Raji (cell line): ENCODE data around the gene CHRNB1.

Experiments used
- POLR2A ChIP-seq: IDR thresholded peaks from 2 replicates; pipeline ENCODE4 v1.6.1; 2011; ENCODE audit warnings: low read depth, low read length, control low read depth; ENCODE audit not compliant: insufficient read depth

Gene CHRNB1

GRCh38 chr17:7426203-7426863 is 18.5 kb upstream of the CHRNB1 start:
- TF ChIP-seq POLR2A, result no peak

- no peak for TF ChIP-seq POLR2A
Observed at GRCh38 chr17:7426896-7427489, 17.9 kb upstream of the CHRNB1 start.

- TF ChIP-seq POLR2A, result no peak
Observed at GRCh38 chr17:7427549-7427948, 17.3 kb upstream of the CHRNB1 start.

- TF ChIP-seq POLR2A, result no peak
Observed at GRCh38 chr17:7428557-7428956, 16.3 kb upstream of the CHRNB1 start, which contains the start of gene SPEM3. Gene SPEM3, plus strand, starts transcription at chr17:7428857. Its CDS starts 46 bp downstream, at chr17:7428903.

- TF ChIP-seq POLR2A, result no peak
Observed at GRCh38 chr17:7429722-7430121, 15.1 kb upstream of the CHRNB1 start.

GRCh38 chr17:7431231-7431630 is 13.6 kb upstream of the CHRNB1 start:
- TF ChIP-seq POLR2A, result no peak

- no peak for TF ChIP-seq POLR2A
Observed at GRCh38 chr17:7432296-7432695, 12.6 kb upstream of the CHRNB1 start.

- no peak for TF ChIP-seq POLR2A
Observed at GRCh38 chr17:7435676-7436555, 8.9 kb upstream of the CHRNB1 start.

GRCh38 chr17:7436556-7437368 is 8.1 kb upstream of the CHRNB1 start:
- TF ChIP-seq POLR2A, result 0 out of 2 replicates have a peak, but pooled peaks have one; percentile 42

GRCh38 chr17:7437369-7437863 is 7.4 kb upstream of the CHRNB1 start:
- TF ChIP-seq POLR2A, result no peak

GRCh38 chr17:7437950-7438614 is 6.8 kb upstream of the CHRNB1 start:
- no peak for TF ChIP-seq POLR2A

GRCh38 chr17:7438656-7439460 is 6.0 kb upstream of the CHRNB1 start:
- TF ChIP-seq POLR2A, result no peak

- no peak for TF ChIP-seq POLR2A
Observed at GRCh38 chr17:7439462-7440112, 5.3 kb upstream of the CHRNB1 start, which contains the start of gene FGF11. Gene FGF11, plus strand, starts transcription at chr17:7439512. Its CDS starts 109 bp downstream, at chr17:7439621.
